MCF 10A (cell line): ENCODE measurements around the gene NFATC1. TPM values are rescaled to one million over a fixed set of nuclear protein-coding genes. Genes with fewer than 3 reads are reported as not detected.

Experiments used
- BruUV-seq: library from RNA; stranded (reverse); fragments of 400-500 nt; replicated peaks from 2 replicates; lab custom pipeline; 2021; lab: Mats Ljungman, UMichigan
- CTCF ChIA-PET: fragments of 300-600 bp; sonication (Branson Sonifier 250); formaldehyde crosslinking; extraction: SDS; loops from one replicate; lab custom pipeline; 2021; ENCODE audit warnings: antibody characterized with exemption, inconsistent platforms; lab: Yijun Ruan, JAX
- POLR2A ChIA-PET: fragments of 300-600, 350-650 bp; sonication (Branson Sonifier 250); formaldehyde crosslinking; extraction: SDS; loops from one replicate; lab custom pipeline; 2020; ENCODE audit warnings: antibody characterized with exemption, inconsistent platforms; lab: Yijun Ruan, JAX
- DNase-seq: peaks from one replicate; pipeline ENCODE4 v3.0.0-alpha.2; 2018; ENCODE audit not compliant: unreplicated experiment
- H3K27ac Mint-ChIP-seq: one replicate; pipeline ENCODE4 v1.8.0; 2022; ENCODE audit warnings: mild to moderate bottlenecking, low read depth, mixed read lengths; ENCODE audit not compliant: unreplicated experiment
- H3K27me3 Mint-ChIP-seq: one replicate; pipeline ENCODE4 v1.8.0; 2022; ENCODE audit warnings: mixed read lengths; ENCODE audit not compliant: insufficient read depth, unreplicated experiment
- H3K36me3 Mint-ChIP-seq: one replicate; pipeline ENCODE4 v1.8.0; 2022; ENCODE audit warnings: mild to moderate bottlenecking, moderate library complexity, mixed read lengths; ENCODE audit not compliant: insufficient read depth, unreplicated experiment
- H3K4me1 Mint-ChIP-seq: one replicate; pipeline ENCODE4 v1.8.0; 2022; ENCODE audit warnings: mixed read lengths; ENCODE audit not compliant: insufficient read depth, unreplicated experiment
- H3K4me3 Mint-ChIP-seq: one replicate; pipeline ENCODE4 v1.8.0; 2022; ENCODE audit warnings: mild to moderate bottlenecking, moderate library complexity, mixed read lengths; ENCODE audit not compliant: unreplicated experiment
- H3K9me3 Mint-ChIP-seq: one replicate; pipeline ENCODE4 v1.8.0; 2022; ENCODE audit warnings: mixed read lengths; ENCODE audit not compliant: unreplicated experiment
- CTCF ChIP-seq: fragments of 200-600 bp; IDR thresholded peaks from one replicate; pipeline ENCODE4 v1.8.0; 2022; ENCODE audit warnings: antibody characterized with exemption, mild to moderate bottlenecking; ENCODE audit not compliant: unreplicated experiment
- intact Hi-C: fragments of 100-400 bp; cut with micrococcal nuclease; formaldehyde crosslinking; loops from 2 replicates; pipeline ENCODE4 v1.14.1; 2022
- total RNA-seq: library from RNA; stranded (reverse); gene quantifications from 2 replicates; pipeline ENCODE4 v1.2.3, GENCODE V29; 2022

Gene NFATC1
- total RNA-seq, 1 experiment from 2014 or later, result 2.0 TPM

- BruUV-seq, result no TSS peak
- Mint-ChIP-seq H3K4me1 (no peaks in the 10 kb centered on the region), H3K36me3 (no peaks in the 10 kb centered on the region), H3K27ac (no peak overlapping the region), H3K27me3 (no peaks in the 10 kb centered on the region), H3K4me3 (no peak overlapping the region), H3K9me3 (no peaks in the 10 kb centered on the region)
- POLR2A ChIA-PET, result no interaction called here
- intact Hi-C loops, result loop anchor here (5.0 kb wide), 1 partner anchor 116 kb away; no protein-coding TSS in a partner anchor
- DNase-seq, result no peak
- TF ChIP-seq CTCF, result no peak
- CTCF ChIA-PET, result interaction anchor here (1.6 kb wide), 1 partner anchor 145 kb away, joined by 7 read pairs; no protein-coding TSS in a partner anchor
Observed at GRCh38 chr18:79525556-79526467, 130.1 kb downstream of the NFATC1 start.

GRCh38 chr18:79526468-79527460 is 131.0 kb downstream of the NFATC1 start:
- intact Hi-C loops, result loop anchor here (5.0 kb wide), 1 partner anchor 116 kb away; no protein-coding TSS in a partner anchor

GRCh38 chr18:79527656-79528315 is 132.1 kb downstream of the NFATC1 start:
- Mint-ChIP-seq H3K4me1 (no peaks in the 10 kb centered on the region), H3K36me3 (no peaks in the 10 kb centered on the region), H3K9me3 (no peaks in the 10 kb centered on the region), H3K27ac (no peak overlapping the region), H3K4me3 (no peak overlapping the region), H3K27me3 (no peaks in the 10 kb centered on the region)
- BruUV-seq, result no TSS peak
- no peak for DNase-seq
- ChIA-PET POLR2A (no interaction called here), CTCF (interaction anchor here (0.5 to 4.8 kb wide), 7 partner anchors 50 to 1815 kb away, joined by 3 to 39 read pairs (median 4); no protein-coding TSS in a partner anchor)
- intact Hi-C loops, result loop anchor here (5.0 kb wide), 1 partner anchor 115 kb away; no protein-coding TSS in a partner anchor
- TF ChIP-seq CTCF, result no peak

More at GRCh38 chr18:79526468-79527460, 131.0 kb downstream of the NFATC1 start:
- no peak for DNase-seq
- CTCF ChIA-PET, result interaction anchor here (1.6 to 4.8 kb wide), 2 partner anchors 146 to 147 kb away, joined by 7 to 39 read pairs; no protein-coding TSS in a partner anchor
- H3K27ac Mint-ChIP-seq, result no peak overlapping the region
- no TSS peak for BruUV-seq
- no peaks in the 10 kb centered on the region for H3K9me3 Mint-ChIP-seq
- H3K36me3 Mint-ChIP-seq, result no peaks in the 10 kb centered on the region
- no peak overlapping the region for H3K4me3 Mint-ChIP-seq
- no peaks in the 10 kb centered on the region for H3K4me1 Mint-ChIP-seq
- TF ChIP-seq CTCF, result no peak
- no peaks in the 10 kb centered on the region for H3K27me3 Mint-ChIP-seq
- POLR2A ChIA-PET, result no interaction called here
